PC-9 (cell line): ENCODE results near the gene OSBPL3. TPM values are rescaled to one million over a fixed set of nuclear protein-coding genes. Genes with fewer than 3 reads are reported as not detected.

Experiments
- BruUV-seq: library from RNA; stranded (reverse); fragments of 400-500 nt; replicated peaks from 2 replicates; lab custom pipeline; 2021; lab: Mats Ljungman, UMichigan
- CTCF ChIA-PET: fragments of 300-600 bp; sonication (Branson Sonifier 250); formaldehyde crosslinking; loops from one replicate; lab custom pipeline; 2022; ENCODE audit warnings: antibody characterized with exemption; lab: Charles Lee
- POLR2A ChIA-PET: fragments of 300-600 bp; sonication (Branson Sonifier 250); formaldehyde crosslinking; loops from one replicate; lab custom pipeline; 2022; ENCODE audit warnings: antibody characterized with exemption; ENCODE audit not compliant: unreplicated experiment; lab: Charles Lee
- DNase-seq, 2 experiments: peaks; one replicate each; pipeline versions ENCODE4 v3.0.0 to v3.0.0-alpha.2; 2015 to 2022; ENCODE audit warnings: mixed read lengths in 1 of 2
- H2AFZ ChIP-seq: fragments of 200-600 bp; sonication (generic); 2 replicates; pipeline ENCODE4 v1.8.1; 2017; ENCODE audit warnings: antibody characterized with exemption
- H3F3A ChIP-seq: fragments of 200-600 bp; sonication (generic); 2 replicates; pipeline ENCODE4 v1.8.1; 2017; ENCODE audit warnings: antibody characterized with exemption, mild to moderate bottlenecking, low read depth; ENCODE audit not compliant: insufficient read depth
- H3K27ac ChIP-seq: fragments of 200-600 bp; sonication (generic); 2 replicates; pipeline ENCODE4 v1.6.1; 2016; ENCODE audit warnings: mixed run types
- H3K27me3 ChIP-seq: fragments of 200-600 bp; sonication (generic); 2 replicates; pipeline ENCODE4 v1.6.1; 2016; ENCODE audit warnings: low read depth, mixed run types; ENCODE audit not compliant: insufficient read depth
- H3K36me3 ChIP-seq: fragments of 200-600 bp; sonication (generic); 2 replicates; pipeline ENCODE4 v1.6.1; 2016; ENCODE audit warnings: low read depth, mixed run types
- H3K4me1 ChIP-seq: fragments of 200-600 bp; sonication (generic); replicated peaks from 2 replicates; pipeline ENCODE4 v1.6.1; 2016; ENCODE audit warnings: mixed run types; ENCODE audit not compliant: insufficient read depth
- H3K4me2 ChIP-seq: fragments of 200-600 bp; sonication (generic); 2 replicates; pipeline ENCODE4 v1.6.1; 2017; ENCODE audit warnings: mixed run types
- H3K4me3 ChIP-seq: fragments of 200-600 bp; sonication (generic); 2 replicates; pipeline ENCODE4 v1.6.1; 2016; ENCODE audit warnings: mixed run types
- H3K79me2 ChIP-seq: fragments of 200-600 bp; sonication (generic); 2 replicates; pipeline ENCODE4 v1.6.1; 2017; ENCODE audit warnings: low read depth, mixed run types
- H3K9me2 ChIP-seq: fragments of 200-600 bp; sonication (generic); 2 replicates; pipeline ENCODE4 v1.8.1; 2017; ENCODE audit warnings: mild to moderate bottlenecking; ENCODE audit not compliant: insufficient read depth
- H3K9me3 ChIP-seq: fragments of 200-600 bp; sonication (generic); 2 replicates; pipeline ENCODE4 v1.8.1; 2016; ENCODE audit warnings: low read depth; ENCODE audit not compliant: insufficient read depth
- H4K20me1 ChIP-seq: fragments of 200-600 bp; sonication (generic); 2 replicates; pipeline ENCODE4 v1.8.1; 2017; ENCODE audit not compliant: insufficient read depth
- CTCF ChIP-seq: fragments of 200-600 bp; sonication (generic); conservative IDR thresholded peaks from 2 replicates; pipeline ENCODE4 v1.6.1; 2017; ENCODE audit warnings: mixed run types, antibody characterized with exemption, mild to moderate bottlenecking, moderate library complexity
- EZH2 ChIP-seq: fragments of 200-600 bp; sonication (generic); IDR thresholded peaks from 2 replicates; pipeline ENCODE4 v1.8.0; 2017; ENCODE audit warnings: antibody characterized with exemption, low read depth
- intact Hi-C: fragments of 100-400 bp; cut with micrococcal nuclease; formaldehyde crosslinking; loops from one replicate; pipeline ENCODE4 v1.10.0; 2022; ENCODE audit not compliant: unreplicated experiment
- total RNA-seq: library from RNA; stranded (reverse); gene quantifications from 2 replicates; pipeline ENCODE4 v1.2.3, GENCODE V29; 2021

The OSBPL3 gene
- total RNA-seq, 1 experiment from 2014 or later, result 87.6 TPM

GRCh38 chr7:24824896-24825295, 155.1 kb downstream of the OSBPL3 start:
- peak overlapping the region; percentile 90 for H3K27ac ChIP-seq
- BruUV-seq, result no TSS peak
- intact Hi-C loops, result no loop called here

DNA sequence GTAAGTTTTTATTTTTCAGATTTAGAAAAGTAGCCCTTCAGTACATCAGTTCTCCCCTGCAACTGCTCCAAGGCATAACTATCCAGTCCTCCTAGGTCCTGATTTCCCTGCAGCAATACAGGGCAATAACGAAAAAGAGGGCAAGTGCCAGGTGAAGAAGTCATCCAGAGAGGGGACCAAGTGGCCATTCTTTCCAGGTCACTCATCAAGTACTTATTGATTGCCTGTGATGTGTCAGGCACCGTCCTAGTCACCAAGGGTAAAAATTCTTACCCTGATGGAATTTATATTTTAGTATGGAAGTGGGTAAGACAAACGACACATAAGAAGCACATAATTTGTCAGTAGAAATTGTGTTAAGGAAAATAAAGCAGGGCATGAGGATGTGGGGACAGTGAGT, 155.6 kb downstream of the OSBPL3 start:
- Histone ChIP-seq H3K4me2 (no peak overlapping the region), H3K9me3 (no peaks in the 10 kb centered on the region), H3K9me2 (no peaks in the 10 kb centered on the region), H3F3A (peaks cover 72% of the 10 kb centered on the region), H3K36me3 (no peaks in the 10 kb centered on the region; the same call in none of the 2 replicates), H3K27me3 (no peaks in the 10 kb centered on the region), H4K20me1 (no peaks in the 10 kb centered on the region), H3K79me2 (0 out of 2 replicates have a peak, but pooled peaks cover 5% of the 10 kb centered on the region), H3K4me3 (no peak overlapping the region), H2AFZ (no peak overlapping the region), H3K4me1 (peaks cover 74% of the 10 kb centered on the region), H3K27ac (no peak overlapping the region; the same call in 1 of the 2 replicates)
- no peak for TF ChIP-seq EZH2
- no peak for TF ChIP-seq CTCF
- POLR2A ChIA-PET, result no interaction called here
- no TSS peak for BruUV-seq
- no peak for DNase-seq
- intact Hi-C loops, result no loop called here
- CTCF ChIA-PET, result interaction anchor here (0.8 kb wide), 1 partner anchor 12 kb away, joined by 4 read pairs; no protein-coding TSS in a partner anchor

More at GRCh38 chr7:24824896-24825295, 155.1 kb downstream of the OSBPL3 start:
- DNase-seq, result no peak
- Histone ChIP-seq H3F3A (peaks cover 68% of the 10 kb centered on the region), H3K79me2 (0 out of 2 replicates have a peak, but pooled peaks cover 5% of the 10 kb centered on the region), H3K36me3 (no peaks in the 10 kb centered on the region; the same call in none of the 2 replicates), H3K9me3 (no peaks in the 10 kb centered on the region), H3K4me2 (peak overlapping the region; percentile 69), H3K9me2 (no peaks in the 10 kb centered on the region), H2AFZ (no peak overlapping the region), H3K4me3 (no peak overlapping the region), H4K20me1 (no peaks in the 10 kb centered on the region), H3K27me3 (no peaks in the 10 kb centered on the region), H3K4me1 (peaks cover 69% of the 10 kb centered on the region)
- CTCF ChIA-PET, result interaction anchor here (0.8 kb wide), 1 partner anchor 12 kb away, joined by 4 read pairs; no protein-coding TSS in a partner anchor
- POLR2A ChIA-PET, result no interaction called here
- TF ChIP-seq CTCF, result no peak
- TF ChIP-seq EZH2, result no peak

GRCh38 chr7:24821754-24822054, 158.3 kb downstream of the OSBPL3 start:
- ChIA-PET CTCF (interaction anchor here (0.6 to 2.8 kb wide), 6 partner anchors 64 to 272 kb away, joined by 3 to 15 read pairs (median 6); no protein-coding TSS in a partner anchor), POLR2A (interaction anchor here (0.7 to 1.1 kb wide), 3 partner anchors 158 to 1708 kb away, joined by 3 to 9 read pairs (median 5); partner anchors contain the start of gene OSBPL3)
- no peak overlapping the region for H3K4me3 ChIP-seq
- H2AFZ ChIP-seq, result peak overlapping the region; percentile 8; the same call in 1 of the 2 replicates
- TF ChIP-seq CTCF, result no peak
- no peak for TF ChIP-seq EZH2
- peaks cover 61% of the 10 kb centered on the region for H3F3A ChIP-seq
- H3K4me1 ChIP-seq, result peaks cover 63% of the 10 kb centered on the region
- H3K27ac ChIP-seq, result peak overlapping the region; percentile 97
- DNase-seq, result no peak
- H4K20me1 ChIP-seq, result no peaks in the 10 kb centered on the region
- no TSS peak for BruUV-seq
- H3K27me3 ChIP-seq, result no peaks in the 10 kb centered on the region
- H3K36me3 ChIP-seq, result no peaks in the 10 kb centered on the region; the same call in none of the 2 replicates
- intact Hi-C loops, result loop anchor here (1.0 to 2.0 kb wide), 4 partner anchors 86 to 207 kb away; partner anchors contain the start of gene OSBPL3
- H3K79me2 ChIP-seq, result 0 out of 2 replicates have a peak, but pooled peaks cover 5% of the 10 kb centered on the region
- H3K9me2 ChIP-seq, result no peaks in the 10 kb centered on the region
- H3K9me3 ChIP-seq, result no peaks in the 10 kb centered on the region
- H3K4me2 ChIP-seq, result peak overlapping the region; percentile 73
